ENCODE results near the gene CAPRIN1. TPM values are rescaled to one million over a fixed set of nuclear protein-coding genes. Genes with fewer than 3 reads are reported as not detected.

The CAPRIN1 gene
- total and polyA plus RNA-seq, 2 of the 8 experiments (the other 6 are each of a cell fraction or from before 2014, with no cell fraction given), result 221 to 317 TPM

DNA sequence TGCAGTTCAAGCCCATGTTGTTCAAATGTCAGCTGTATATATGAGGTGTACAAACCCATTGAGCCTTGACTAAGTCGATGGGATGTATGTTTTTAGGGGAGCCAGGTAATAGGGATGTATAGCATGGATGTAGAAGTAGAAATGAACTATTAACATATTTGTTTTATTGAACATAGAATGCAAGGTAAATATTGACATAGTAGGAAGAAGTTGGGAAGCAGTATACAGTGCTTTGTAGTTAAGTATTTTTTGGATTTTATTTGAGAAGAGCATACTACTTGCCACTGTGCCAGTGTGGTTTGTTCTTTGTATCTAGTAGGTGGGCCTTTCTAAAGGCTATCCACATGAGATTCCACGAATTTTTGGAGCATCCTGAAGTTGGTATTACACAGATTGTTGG lies 33.1 kb downstream of the CAPRIN1 start:
- Histone ChIP-seq H2BK12ac (ENCODE audit: low read depth, low read length) (no peak overlapping the region), H3K23me2 (ENCODE audit: low read depth, low read length) (no peaks in the 10 kb centered on the region), H3K27ac (ENCODE audit: low read depth, low read length) (no peak overlapping the region), H4K20me1 (replicated peaks in 1 of 2; ENCODE audit: control insufficient read depth in 1 of 2, insufficient read depth in 2 of 2, low read length in 2 of 2) (peaks cover 2 to 5% of the 10 kb centered on the region in 2 experiments), H3K18ac (ENCODE audit: extremely low read depth, low read length) (no peak overlapping the region), H3K9ac (replicated peaks in 1 of 4; ENCODE audit: extremely low read depth in 1 of 4, low read depth in 3 of 4, low read length in 3 of 4) (no peak overlapping the region), H3K79me1 (ENCODE audit: low read depth, low read length) (peaks cover 2% of the 10 kb centered on the region; the same call in 1 of the 2 replicates), H2AK5ac (ENCODE audit: low read depth, low read length) (no peak overlapping the region), H3K4me2 (ENCODE audit: insufficient read depth in 1 of 2, low read depth in 2 of 2, low read length in 2 of 2) (no peak overlapping the region), H3K27me3 (replicated peaks in 1 of 4; ENCODE audit: control insufficient read depth in 3 of 4, extremely low read depth in 1 of 4, insufficient read depth in 3 of 4, low read length in 3 of 4) (no peaks in the 10 kb centered on the region), H3K4me3 (ENCODE audit: extremely low read depth in 1 of 4, insufficient read depth in 2 of 4, low read depth in 3 of 4, low read length in 4 of 4) (no peak overlapping the region), H3K4ac (replicated peaks; ENCODE audit: insufficient read length, low read depth, low read length) (no peak overlapping the region), H4K8ac (ENCODE audit: extremely low read depth, insufficient read depth, low read length) (no peak overlapping the region), H2BK15ac (ENCODE audit: low read length) (no peak overlapping the region), H3K14ac (ENCODE audit: insufficient read length) (no peak overlapping the region), H2BK120ac (replicated peaks; ENCODE audit: low read depth, low read length) (no peak overlapping the region), H3K56ac (replicated peaks; ENCODE audit: insufficient read length, low read depth, low read length) (no peak overlapping the region), H3K79me2 (ENCODE audit: control insufficient read depth in 1 of 2, insufficient read depth in 2 of 2, low read length in 2 of 2) (peaks cover 0 to 43% of the 10 kb centered on the region in 2 experiments; a peak in 2 of 4 replicates), H4K5ac (ENCODE audit: insufficient read length, low read depth, low read length) (no peak overlapping the region), H4K91ac (replicated peaks; ENCODE audit: insufficient read length, low read length) (no peak overlapping the region), H3K36me3 (ENCODE audit: control insufficient read depth in 2 of 4, insufficient read depth in 4 of 4, low read length in 3 of 4) (peaks cover 48 to 96% (median 81%) of the 10 kb centered on the region in 4 experiments), H3K9me3 (ENCODE audit: insufficient read depth in 2 of 2, low read depth in 1 of 2, low read length in 1 of 2) (no peaks in the 10 kb centered on the region), H2BK5ac (ENCODE audit: low read depth, low read length) (no peak overlapping the region), H3K4me1 (replicated peaks in 1 of 4; ENCODE audit: control insufficient read depth in 3 of 4, insufficient read depth in 4 of 4, low read length in 3 of 4) (no peaks in the 10 kb centered on the region), H2AFZ (ENCODE audit: low read length) (no peak overlapping the region), H3K23ac (ENCODE audit: insufficient read length) (no peak overlapping the region), H2BK20ac (ENCODE audit: low read length) (no peak overlapping the region)
- DNase-seq (ENCODE audit: low read depth in 1 of 2, low spot score in 2 of 2), result no peak
- POLR2A ChIA-PET (ENCODE audit: partially characterized antibody), result interaction anchor here (0.7 to 2.1 kb wide), 9 partner anchors 9 to 31 kb away, joined by 3 to 6 read pairs (median 3); no protein-coding TSS in a partner anchor
- CTCF ChIA-PET (ENCODE audit: partially characterized antibody), result interaction anchor here (1.4 to 1.7 kb wide), 2 partner anchors 19 to 278 kb away, joined by 3 to 4 read pairs; no protein-coding TSS in a partner anchor
- WGBS, 2 experiments (ENCODE audit: extremely low coverage in 1 of 2, insufficient coverage in 1 of 2, insufficient read length in 1 of 2, insufficient replicate concordance in 2 of 2, low coverage in 1 of 2, low lambda C conversion rate in 2 of 2, missing lambda C conversion rate in 1 of 2), result 78% methylated on average over 2 of the region's 2 CpGs; no CpG with 5 or more reads in 1 of the 2 experiments
- no peak for FAIRE-seq
- TF ChIP-seq EZH2 (IDR thresholded peaks at IDR 0.05; ENCODE audit: low read depth, low read length, severe bottlenecking) (no peak), SP4 (IDR thresholded peaks at IDR 0.05; ENCODE audit: low read length) (no peak), YY1 (IDR thresholded peaks at IDR 0.05; ENCODE audit: low read depth, low read length) (no peak)
